Measurements from ENCODE around the gene MEX3D.

DNA sequence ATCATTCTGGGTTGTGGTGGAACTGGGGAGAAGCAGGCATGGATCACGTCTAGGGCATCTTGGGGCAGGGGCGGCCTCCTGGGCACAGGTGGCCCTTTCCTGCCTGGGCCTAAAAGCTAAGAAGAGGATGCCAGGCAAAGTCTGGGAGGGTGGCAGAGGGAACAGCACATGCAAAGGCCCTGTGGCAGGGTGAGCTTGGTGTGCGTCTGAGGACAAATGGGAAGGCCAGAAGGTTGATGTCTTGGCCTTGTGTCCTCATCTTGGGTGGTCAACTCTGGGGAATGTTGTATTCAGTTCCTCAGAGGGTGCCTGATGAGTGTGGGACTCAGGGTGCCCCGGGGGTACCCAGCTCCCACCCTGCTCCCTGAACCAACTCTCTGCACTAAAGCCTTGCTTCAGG, 49.7 kb downstream of the MEX3D start:
- TF ChIP-seq, protein P1, sequence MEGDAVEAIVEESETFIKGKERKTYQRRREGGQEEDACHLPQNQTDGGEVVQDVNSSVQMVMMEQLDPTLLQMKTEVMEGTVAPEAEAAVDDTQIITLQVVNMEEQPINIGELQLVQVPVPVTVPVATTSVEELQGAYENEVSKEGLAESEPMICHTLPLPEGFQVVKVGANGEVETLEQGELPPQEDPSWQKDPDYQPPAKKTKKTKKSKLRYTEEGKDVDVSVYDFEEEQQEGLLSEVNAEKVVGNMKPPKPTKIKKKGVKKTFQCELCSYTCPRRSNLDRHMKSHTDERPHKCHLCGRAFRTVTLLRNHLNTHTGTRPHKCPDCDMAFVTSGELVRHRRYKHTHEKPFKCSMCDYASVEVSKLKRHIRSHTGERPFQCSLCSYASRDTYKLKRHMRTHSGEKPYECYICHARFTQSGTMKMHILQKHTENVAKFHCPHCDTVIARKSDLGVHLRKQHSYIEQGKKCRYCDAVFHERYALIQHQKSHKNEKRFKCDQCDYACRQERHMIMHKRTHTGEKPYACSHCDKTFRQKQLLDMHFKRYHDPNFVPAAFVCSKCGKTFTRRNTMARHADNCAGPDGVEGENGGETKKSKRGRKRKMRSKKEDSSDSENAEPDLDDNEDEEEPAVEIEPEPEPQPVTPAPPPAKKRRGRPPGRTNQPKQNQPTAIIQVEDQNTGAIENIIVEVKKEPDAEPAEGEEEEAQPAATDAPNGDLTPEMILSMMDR (IDR thresholded peaks at IDR 0.05) = no peak
- TF ChIP-seq POLR2AphosphoS5 (IDR thresholded peaks at IDR 0.05) (no peak), POLR2A (IDR thresholded peaks at IDR 0.05) (no peak), EP300 (IDR thresholded peaks at IDR 0.05) (no peak)

Measured in sigmoid colon (tissue), 4 donors.